ENCODE measurements around the gene ALAS1.

The ALAS1 gene

DNA sequence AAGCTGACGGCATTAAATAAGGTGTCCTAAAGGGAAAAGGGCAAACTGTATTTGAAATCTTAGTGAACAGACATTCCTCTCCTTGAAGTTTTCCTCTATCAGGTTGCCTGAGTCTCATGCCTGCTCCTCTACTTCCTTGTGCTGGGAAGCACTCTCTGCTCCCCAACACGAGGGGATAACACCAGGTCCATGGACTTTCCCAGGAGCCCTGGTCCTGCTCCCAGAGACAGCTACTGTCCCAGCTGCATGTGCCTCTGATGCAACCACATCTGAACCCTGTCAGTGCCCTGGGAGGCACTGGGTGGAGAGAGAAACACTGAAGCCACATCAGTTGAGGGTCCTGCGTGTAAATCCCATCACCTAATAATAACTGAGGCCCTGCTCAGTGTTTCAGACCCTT, 20.1 kb downstream of the ALAS1 start:
- H3K9ac ChIP-seq (ENCODE audit: low read length): no peak overlapping the region
- no peaks in the 10 kb centered on the region for H3K9me3 ChIP-seq (ENCODE audit: low read length)
- H3K27ac ChIP-seq (ENCODE audit: low read depth, low read length): no peak overlapping the region
- no peaks in the 10 kb centered on the region for H3K27me3 ChIP-seq (ENCODE audit: control insufficient read depth in 1 of 2, insufficient read depth in 2 of 2, low read length in 2 of 2)
- H3K4me1 ChIP-seq (ENCODE audit: insufficient read depth, low read length): peaks cover 17% of the 10 kb centered on the region
- H3K4me3 ChIP-seq (ENCODE audit: low read depth in 1 of 2, low read length in 2 of 2): no peak overlapping the region
- peaks cover 22% of the 10 kb centered on the region for H3K36me3 ChIP-seq (ENCODE audit: insufficient read depth, low read length)

DNA sequence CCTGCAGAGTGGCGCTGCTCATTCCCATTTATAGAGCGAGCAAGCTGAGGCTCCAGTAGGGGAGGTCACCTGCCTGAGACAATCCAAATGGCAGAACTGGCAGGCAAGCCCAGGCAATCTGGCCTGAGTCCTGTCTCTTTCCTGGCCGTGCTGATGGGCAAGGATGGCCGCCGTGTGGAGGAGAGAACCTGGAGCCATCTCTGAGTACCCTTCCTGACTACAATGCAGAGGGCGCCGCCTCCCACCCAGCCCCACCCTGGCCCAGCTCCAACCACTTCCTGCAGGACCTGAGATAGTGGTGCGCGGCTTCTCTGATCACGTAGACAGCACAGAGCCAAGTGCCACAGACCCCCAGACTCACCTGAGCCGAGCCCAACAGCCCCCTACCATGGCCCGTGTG, 20.5 kb downstream of the ALAS1 start:
- Histone ChIP-seq H3K4me3 (ENCODE audit: low read depth in 1 of 2, low read length in 2 of 2) (no peak overlapping the region), H3K4me1 (ENCODE audit: insufficient read depth, low read length) (peaks cover 17% of the 10 kb centered on the region), H3K36me3 (ENCODE audit: insufficient read depth, low read length) (peaks cover 20% of the 10 kb centered on the region), H3K9me3 (ENCODE audit: low read length) (no peaks in the 10 kb centered on the region), H3K27ac (ENCODE audit: low read depth, low read length) (no peak overlapping the region), H3K9ac (ENCODE audit: low read length) (no peak overlapping the region), H3K27me3 (ENCODE audit: control insufficient read depth in 1 of 2, insufficient read depth in 2 of 2, low read length in 2 of 2) (no peaks in the 10 kb centered on the region)

DNA sequence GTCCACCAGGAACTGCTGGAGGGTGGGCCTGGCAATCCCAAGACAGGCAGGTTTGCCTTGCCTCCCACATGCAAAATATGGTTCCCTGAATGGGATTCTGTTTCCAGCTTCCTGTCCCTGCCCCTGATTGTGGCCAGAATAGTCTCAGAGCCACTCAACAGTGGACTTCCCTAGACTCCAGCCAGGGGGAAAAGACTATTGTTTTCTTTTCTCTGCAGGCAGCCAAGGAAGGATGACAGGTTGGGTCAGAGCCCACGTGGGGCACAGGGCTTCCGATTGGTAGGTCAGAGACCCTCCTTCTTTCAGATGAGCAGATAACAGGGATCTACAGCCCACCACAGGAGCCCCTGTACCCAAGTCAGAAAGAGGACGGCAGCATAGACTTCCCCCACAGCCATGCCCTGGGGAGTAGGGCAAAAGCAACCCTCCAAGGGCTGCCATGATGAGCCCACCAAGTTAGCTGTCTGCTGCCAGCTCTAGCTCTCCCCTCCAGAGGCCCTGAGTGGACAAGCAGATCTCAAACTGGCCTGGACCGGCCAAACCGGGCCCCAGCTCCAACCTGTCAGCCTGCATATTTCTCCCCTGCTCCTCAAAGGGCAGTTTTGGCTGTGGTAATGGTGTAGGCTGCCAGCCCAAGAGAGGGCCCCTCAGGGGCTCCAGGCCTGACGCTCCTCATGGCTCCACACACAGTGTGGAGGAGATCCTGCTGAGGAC, 21.1 kb downstream of the ALAS1 start:
- no peak overlapping the region for H3K27ac ChIP-seq (ENCODE audit: low read depth, low read length)
- peaks cover 17% of the 10 kb centered on the region for H3K4me1 ChIP-seq (ENCODE audit: insufficient read depth, low read length)
- no peaks in the 10 kb centered on the region for H3K9me3 ChIP-seq (ENCODE audit: low read length)
- H3K9ac ChIP-seq (ENCODE audit: low read length): no peak overlapping the region
- no peaks in the 10 kb centered on the region for H3K27me3 ChIP-seq (ENCODE audit: control insufficient read depth in 1 of 2, insufficient read depth in 2 of 2, low read length in 2 of 2)
- H3K4me3 ChIP-seq (ENCODE audit: low read depth in 1 of 2, low read length in 2 of 2): no peak overlapping the region
- peaks cover 16% of the 10 kb centered on the region for H3K36me3 ChIP-seq (ENCODE audit: insufficient read depth, low read length)

DNA sequence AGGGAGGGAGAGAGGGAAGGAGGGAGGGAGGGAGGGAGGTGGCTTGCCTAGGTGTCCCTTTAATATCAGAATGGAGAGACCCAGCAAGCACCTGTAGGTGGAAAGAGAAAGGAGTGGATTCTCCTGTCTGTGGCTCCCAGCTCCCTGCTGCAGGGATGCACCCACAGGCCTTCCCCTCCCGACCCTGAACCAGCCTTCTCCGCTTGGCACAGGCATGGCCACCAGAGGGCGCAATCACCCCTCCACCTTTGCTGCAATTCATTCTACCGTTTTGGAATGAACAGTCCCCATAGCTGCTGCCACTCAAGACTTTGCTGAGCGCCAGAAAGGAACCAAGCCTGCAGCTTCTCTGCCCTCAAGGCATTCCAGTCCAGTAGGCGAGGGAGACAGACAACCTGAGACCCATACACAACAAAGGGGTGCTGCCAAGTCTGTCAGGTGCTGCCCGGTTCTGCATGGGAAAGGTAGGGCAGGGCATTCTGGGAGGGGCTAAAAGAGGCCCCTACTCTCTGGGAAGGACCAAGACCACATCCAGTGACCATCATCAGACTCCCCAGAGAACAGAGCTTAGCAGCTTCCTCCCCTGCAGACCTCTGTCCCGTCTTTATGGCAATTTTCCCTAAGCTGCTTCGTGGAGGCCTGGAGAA, 22.5 kb downstream of the ALAS1 start:
- Histone ChIP-seq H3K4me3 (ENCODE audit: low read depth in 1 of 2, low read length in 2 of 2) (no peak overlapping the region), H3K4me1 (ENCODE audit: insufficient read depth, low read length) (peaks cover 17% of the 10 kb centered on the region), H3K27ac (ENCODE audit: low read depth, low read length) (no peak overlapping the region), H3K9me3 (ENCODE audit: low read length) (no peaks in the 10 kb centered on the region), H3K9ac (ENCODE audit: low read length) (no peak overlapping the region), H3K36me3 (ENCODE audit: insufficient read depth, low read length) (peaks cover 3% of the 10 kb centered on the region), H3K27me3 (ENCODE audit: control insufficient read depth in 1 of 2, insufficient read depth in 2 of 2, low read length in 2 of 2) (no peaks in the 10 kb centered on the region)

DNA sequence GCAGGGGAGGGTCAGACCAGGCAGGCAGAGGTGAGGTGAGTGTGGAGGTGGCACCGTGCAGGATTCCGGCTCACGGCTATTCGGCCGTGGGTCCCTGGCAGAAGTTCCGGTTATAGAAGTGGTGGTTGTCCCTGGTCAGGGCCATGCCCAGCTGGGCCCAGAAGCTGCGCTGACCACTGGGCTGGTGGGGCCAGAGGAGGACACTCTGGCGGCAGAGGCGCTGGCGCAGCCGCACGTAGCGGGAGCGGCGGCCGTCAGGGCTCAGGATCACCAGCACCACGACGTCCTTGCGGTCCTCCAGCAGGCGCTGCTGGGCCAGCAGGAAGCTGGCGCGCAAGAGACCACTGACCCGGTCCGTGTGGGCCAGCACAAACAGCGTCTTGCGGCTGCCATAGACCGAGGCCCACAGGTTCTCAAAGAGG, 23.2 kb downstream of the ALAS1 start:
- Histone ChIP-seq H3K36me3 (ENCODE audit: insufficient read depth, low read length) (no peaks in the 10 kb centered on the region), H3K4me1 (ENCODE audit: insufficient read depth, low read length) (peaks cover 17% of the 10 kb centered on the region), H3K4me3 (ENCODE audit: low read depth in 1 of 2, low read length in 2 of 2) (no peak overlapping the region), H3K27me3 (ENCODE audit: control insufficient read depth in 1 of 2, insufficient read depth in 2 of 2, low read length in 2 of 2) (no peaks in the 10 kb centered on the region), H3K9me3 (ENCODE audit: low read length) (no peaks in the 10 kb centered on the region), H3K9ac (ENCODE audit: low read length) (no peak overlapping the region), H3K27ac (ENCODE audit: low read depth, low read length) (no peak overlapping the region)

DNA sequence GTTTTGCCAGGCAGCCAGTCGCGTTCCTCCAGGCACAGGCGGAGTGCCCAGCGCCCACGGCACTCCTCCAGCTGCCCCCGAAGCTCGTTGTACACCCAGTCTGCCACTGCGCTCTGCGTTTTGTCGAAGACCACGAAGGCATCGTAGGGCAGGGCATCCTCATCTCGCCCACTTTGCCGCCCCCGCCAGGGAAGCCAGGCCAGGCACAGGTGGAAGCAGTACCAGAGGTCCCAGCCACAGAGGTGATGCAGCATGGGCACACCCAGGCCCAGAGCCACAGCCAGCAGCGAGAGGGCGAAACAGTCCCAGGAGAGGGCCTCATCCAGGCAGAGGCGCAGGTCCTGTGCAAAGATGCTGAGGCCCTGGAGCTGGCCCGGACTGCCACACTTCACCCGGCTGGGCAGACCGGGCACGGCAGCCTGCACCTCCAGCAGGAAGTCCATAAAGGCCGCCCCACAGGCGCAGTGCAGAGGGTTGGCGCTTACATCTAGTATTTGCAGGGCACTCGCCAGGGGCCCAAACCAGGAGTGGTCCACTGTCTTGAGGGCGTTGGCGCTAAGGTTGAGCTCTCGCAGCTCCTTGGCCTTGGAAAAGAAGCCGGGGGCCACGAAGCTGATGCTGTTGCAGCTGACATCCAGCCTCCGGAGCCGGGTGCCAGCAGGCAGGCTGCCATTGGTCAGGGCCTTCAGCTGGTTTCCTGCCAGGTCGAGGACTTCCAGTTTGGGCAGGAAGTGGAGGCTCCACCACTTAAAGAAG, 23.8 kb downstream of the ALAS1 start:
- Histone ChIP-seq H3K9me3 (ENCODE audit: low read length) (no peaks in the 10 kb centered on the region), H3K36me3 (ENCODE audit: insufficient read depth, low read length) (no peaks in the 10 kb centered on the region), H3K4me1 (ENCODE audit: insufficient read depth, low read length) (peaks cover 13% of the 10 kb centered on the region), H3K4me3 (ENCODE audit: low read depth in 1 of 2, low read length in 2 of 2) (no peak overlapping the region), H3K27ac (ENCODE audit: low read depth, low read length) (no peak overlapping the region), H3K27me3 (ENCODE audit: control insufficient read depth in 1 of 2, insufficient read depth in 2 of 2, low read length in 2 of 2) (no peaks in the 10 kb centered on the region), H3K9ac (ENCODE audit: low read length) (no peak overlapping the region)

DNA sequence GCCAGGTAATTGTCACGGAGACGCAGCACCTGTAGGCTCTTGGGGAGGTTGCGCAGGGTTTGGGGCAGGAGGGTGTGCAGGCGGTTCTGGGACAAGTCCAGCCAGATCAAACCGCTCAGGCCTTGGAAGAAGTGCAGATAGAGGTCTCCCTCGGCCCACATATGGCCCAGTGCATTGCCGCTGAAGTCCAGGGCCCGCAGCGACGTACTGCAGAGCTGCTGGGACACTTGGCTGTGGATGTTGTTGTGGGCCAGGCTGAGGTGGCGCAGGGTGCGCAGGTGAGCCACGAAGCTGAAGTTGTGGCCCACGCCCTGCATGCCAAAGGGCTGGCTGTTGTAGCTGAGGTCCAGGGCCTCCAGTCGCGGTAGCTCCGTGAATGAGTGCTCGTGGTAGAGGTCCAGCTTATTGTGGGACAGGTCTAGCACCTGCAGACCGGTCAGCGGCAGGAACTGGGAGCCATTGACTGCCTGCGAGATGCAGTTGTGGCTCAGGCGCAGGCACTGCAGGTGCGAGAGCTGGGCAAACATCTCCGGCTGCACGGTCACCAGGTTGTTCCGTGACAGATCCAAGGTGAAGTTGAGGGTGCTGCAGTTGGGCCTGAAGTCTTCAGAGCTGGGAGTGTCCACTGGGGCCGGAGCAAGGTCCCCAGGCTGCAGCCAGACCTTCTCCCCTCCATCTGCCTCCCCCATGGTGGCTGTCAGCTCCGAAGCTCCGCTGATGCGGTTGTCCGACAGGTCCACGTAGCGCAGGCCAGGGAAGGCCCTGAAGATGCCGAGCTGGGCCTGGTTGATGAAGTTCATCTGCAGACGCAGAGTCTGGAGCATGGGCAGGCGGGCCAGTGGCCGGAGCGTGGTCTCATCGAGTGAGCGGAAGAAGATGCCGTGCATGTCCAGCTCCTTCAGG, 24.6 kb downstream of the ALAS1 start:
- Histone ChIP-seq H3K4me3 (ENCODE audit: low read depth in 1 of 2, low read length in 2 of 2) (no peak overlapping the region), H3K4me1 (ENCODE audit: insufficient read depth, low read length) (peaks cover 5% of the 10 kb centered on the region), H3K9me3 (ENCODE audit: low read length) (no peaks in the 10 kb centered on the region), H3K36me3 (ENCODE audit: insufficient read depth, low read length) (no peaks in the 10 kb centered on the region), H3K9ac (ENCODE audit: low read length) (no peak overlapping the region), H3K27me3 (ENCODE audit: control insufficient read depth in 1 of 2, insufficient read depth in 2 of 2, low read length in 2 of 2) (no peaks in the 10 kb centered on the region), H3K27ac (ENCODE audit: low read depth, low read length) (no peak overlapping the region)

DNA sequence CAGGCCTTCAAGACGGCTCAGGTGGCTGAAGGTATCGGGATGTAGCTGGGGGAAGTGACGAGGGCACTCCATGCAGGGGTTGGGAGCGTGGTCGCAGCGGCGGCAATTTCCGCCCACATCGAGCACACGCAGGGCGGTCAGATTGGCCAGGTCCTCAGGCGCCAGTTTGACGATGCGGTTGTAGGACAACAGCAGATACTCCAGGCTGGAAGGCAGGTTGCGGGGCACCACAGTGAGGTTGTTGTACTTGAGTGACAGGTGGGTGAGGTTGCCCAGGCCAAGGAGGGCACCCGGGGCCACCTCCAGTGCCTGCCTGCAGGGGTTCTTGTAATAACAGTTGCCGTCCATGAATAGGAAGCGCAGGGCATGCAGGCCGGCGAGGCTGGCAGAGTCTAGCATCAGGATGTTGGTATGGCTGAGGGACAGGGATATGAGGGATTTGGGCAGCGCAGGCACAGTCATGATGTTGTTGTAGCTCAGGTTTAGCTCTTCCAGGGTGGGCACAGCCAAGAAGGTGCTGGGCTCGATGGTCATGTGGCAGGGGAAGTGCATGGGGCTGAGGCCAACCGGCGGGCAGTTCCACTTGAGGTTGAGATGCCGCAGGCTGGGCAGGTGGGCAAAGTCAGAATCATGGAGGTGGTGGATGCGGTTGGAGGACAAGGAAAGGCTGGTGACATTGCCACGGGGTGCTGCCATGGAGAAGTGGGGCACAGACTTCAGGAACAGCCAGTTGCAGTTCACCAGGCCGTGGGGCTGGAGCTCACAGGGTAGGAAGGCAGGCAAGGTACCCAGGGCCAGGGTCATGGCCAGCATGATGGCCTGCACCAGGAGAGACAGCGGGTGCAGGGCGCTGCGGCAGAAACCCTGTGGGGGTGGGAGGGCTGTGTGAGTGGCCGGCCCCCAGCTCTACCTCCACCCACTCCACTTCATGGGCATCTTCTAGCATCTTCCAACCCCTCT, 25.8 kb downstream of the ALAS1 start:
- Histone ChIP-seq H3K4me3 (ENCODE audit: low read depth in 1 of 2, low read length in 2 of 2) (no peak overlapping the region), H3K27ac (ENCODE audit: low read depth, low read length) (no peak overlapping the region), H3K27me3 (ENCODE audit: control insufficient read depth in 1 of 2, insufficient read depth in 2 of 2, low read length in 2 of 2) (no peaks in the 10 kb centered on the region), H3K9me3 (ENCODE audit: low read length) (no peaks in the 10 kb centered on the region), H3K9ac (ENCODE audit: low read length) (no peak overlapping the region), H3K36me3 (ENCODE audit: insufficient read depth, low read length) (peaks cover 2% of the 10 kb centered on the region), H3K4me1 (ENCODE audit: insufficient read depth, low read length) (peaks cover 5% of the 10 kb centered on the region)

DNA sequence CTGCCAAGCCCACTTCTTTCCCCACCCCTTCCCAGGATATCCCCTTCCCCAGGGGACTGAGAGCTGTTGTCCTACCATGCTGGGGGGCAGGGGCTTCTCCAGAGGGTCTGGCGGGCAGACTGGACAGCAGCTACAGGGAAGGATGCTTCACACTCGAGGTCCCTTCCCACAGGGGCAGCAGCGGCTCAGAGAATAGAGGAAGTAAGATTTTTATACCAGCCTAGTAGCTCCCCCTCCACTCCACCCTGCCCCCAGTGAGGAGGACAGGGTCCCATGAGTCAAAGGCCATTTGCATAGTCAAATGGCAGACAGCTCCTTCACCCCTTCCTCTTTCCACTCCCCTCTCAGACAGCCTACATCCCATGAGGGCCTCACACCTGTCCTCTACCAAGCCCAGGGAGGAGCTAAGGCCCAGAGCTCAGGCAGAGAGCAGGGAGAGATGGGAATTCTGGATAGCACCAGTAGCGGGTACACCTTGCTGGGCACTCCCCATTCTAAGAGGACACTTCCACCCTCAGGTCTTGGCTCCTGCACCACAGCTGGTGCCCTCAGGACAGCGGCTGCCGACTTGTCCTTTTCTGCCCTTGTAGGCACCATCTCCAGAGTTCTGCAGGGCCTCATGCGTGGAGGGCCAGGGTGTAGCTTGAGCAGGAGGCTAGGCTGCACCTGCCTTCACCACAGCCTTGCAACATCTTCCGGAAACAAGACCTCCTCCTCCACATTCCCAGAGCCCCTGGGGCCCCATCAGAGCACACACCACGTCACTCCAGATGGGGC, 27.7 kb downstream of the ALAS1 start, which contains the start of gene TLR9:
TLR9 (minus strand) TSS at position 194 of the 777 bp plus-strand sequence; CDS start at position 78, 116 bp downstream.
- Histone ChIP-seq H3K27me3 (ENCODE audit: control insufficient read depth in 1 of 2, insufficient read depth in 2 of 2, low read length in 2 of 2) (no peaks in the 10 kb centered on the region), H3K4me1 (ENCODE audit: insufficient read depth, low read length) (peaks cover 3% of the 10 kb centered on the region), H3K27ac (ENCODE audit: low read depth, low read length) (no peak within 1 kb of the TSS), H3K9me3 (ENCODE audit: low read length) (no peaks in the 10 kb centered on the region), H3K4me3 (ENCODE audit: low read depth in 1 of 2, low read length in 2 of 2) (no peak within 1 kb of the TSS), H3K36me3 (ENCODE audit: insufficient read depth, low read length) (peaks cover 21% of the 10 kb centered on the region), H3K9ac (ENCODE audit: low read length) (no peak within 1 kb of the TSS)
